Measurements from ENCODE around the gene FCMR.
"Not testable (repeated sequence)": the region's sequence is repeated elsewhere in the genome, so short reads cannot be mapped to it uniquely, and the experiment has no call there.

Gene FCMR

GRCh38 chr1:206949641-206950040 is 27.9 kb upstream of the FCMR start:
- no peak for DNase-seq (ENCODE audit: low read depth in 2 of 2)

GRCh38 chr1:206949208-206949607 is 27.5 kb upstream of the FCMR start:
- DNase-seq (ENCODE audit: low read depth in 2 of 2): no peak

GRCh38 chr1:206947255-206947654 is 25.5 kb upstream of the FCMR start:
- no peak for DNase-seq (ENCODE audit: low read depth in 2 of 2)

GRCh38 chr1:206946261-206946660 is 24.5 kb upstream of the FCMR start, which contains the start of gene PIGR:
TSS of gene PIGR (minus strand) at chr1:206946466. CDS start at chr1:206940531, 5,935 bp downstream.
- no peak for DNase-seq (ENCODE audit: low read depth in 2 of 2)

- no peak for DNase-seq (ENCODE audit: low read depth in 2 of 2)
Observed at GRCh38 chr1:206945779-206946178, 24.0 kb upstream of the FCMR start.

DNA sequence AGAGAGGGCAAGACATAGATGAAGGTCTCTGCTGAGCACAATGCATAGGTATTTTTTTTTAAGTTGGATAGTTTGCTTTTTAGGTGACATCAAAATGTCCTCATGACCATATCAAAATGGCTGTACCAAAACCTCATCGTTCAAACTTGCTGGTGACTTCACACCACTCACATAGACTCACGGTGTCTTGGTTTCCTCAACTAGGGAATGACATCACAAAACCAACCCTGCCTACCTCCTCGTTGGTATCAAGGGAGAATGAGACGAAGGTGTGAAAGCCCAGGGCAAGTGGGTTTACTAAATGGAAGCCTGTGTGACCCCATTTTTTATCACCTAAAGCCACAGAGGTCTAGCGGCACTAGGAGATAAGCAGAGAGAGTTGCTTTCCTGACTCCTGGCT is 23.0 kb upstream of the FCMR start:
- no peak for DNase-seq (ENCODE audit: low read depth in 2 of 2)

GRCh38 chr1:206941766-206942418 is 20.2 kb upstream of the FCMR start:
- DNase-seq (ENCODE audit: low read depth in 2 of 2): no peak

GRCh38 chr1:206940588-206940936 is 18.8 kb upstream of the FCMR start:
- no peak for DNase-seq (ENCODE audit: low read depth in 2 of 2)

DNA sequence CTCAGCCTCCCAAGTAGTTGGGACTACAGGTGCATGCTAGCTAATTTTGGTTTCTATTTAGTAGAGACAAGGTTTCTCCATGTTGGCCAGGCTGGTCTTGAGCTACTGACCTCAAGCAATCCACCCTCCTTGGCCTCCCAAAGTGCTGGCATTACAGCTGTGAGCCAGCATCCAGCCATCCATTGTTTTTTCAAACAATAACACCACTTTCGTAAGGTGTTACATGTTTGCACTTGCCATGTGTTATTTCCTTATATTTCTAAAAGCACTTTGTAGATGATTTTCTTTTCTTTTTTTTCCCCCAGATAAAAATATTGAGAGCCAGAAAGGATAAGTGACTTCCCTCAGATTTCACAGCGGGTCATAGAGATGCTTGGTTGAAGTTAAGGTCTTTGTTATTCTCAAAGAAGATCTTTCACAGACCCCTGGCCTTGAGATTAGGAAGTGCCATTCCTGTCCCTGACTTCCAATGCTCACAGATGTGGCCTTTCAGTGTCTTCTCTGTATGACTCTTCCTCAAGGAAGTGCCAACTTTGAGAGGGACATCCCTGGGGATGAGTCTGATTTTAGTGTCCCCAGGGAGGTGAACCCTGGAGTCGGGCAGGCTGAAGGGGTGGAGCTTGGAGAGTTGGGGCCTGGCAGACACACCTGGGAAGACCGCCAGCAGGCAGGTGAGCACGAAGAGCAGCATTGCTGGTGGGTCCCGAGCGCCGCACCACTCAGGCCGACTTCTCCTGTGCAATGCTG is 18.3 kb upstream of the FCMR start:
- no peak for DNase-seq (ENCODE audit: low read depth in 2 of 2)

GRCh38 chr1:206939131-206939530 is 17.4 kb upstream of the FCMR start:
- no peak for DNase-seq (ENCODE audit: low read depth in 2 of 2)

- DNase-seq (ENCODE audit: low read depth in 2 of 2): no peak
Observed at GRCh38 chr1:206937425-206937824, 15.7 kb upstream of the FCMR start.

- DNase-seq (ENCODE audit: low read depth in 2 of 2): no peak
Observed at GRCh38 chr1:206935491-206936067, 13.8 kb upstream of the FCMR start.

DNA sequence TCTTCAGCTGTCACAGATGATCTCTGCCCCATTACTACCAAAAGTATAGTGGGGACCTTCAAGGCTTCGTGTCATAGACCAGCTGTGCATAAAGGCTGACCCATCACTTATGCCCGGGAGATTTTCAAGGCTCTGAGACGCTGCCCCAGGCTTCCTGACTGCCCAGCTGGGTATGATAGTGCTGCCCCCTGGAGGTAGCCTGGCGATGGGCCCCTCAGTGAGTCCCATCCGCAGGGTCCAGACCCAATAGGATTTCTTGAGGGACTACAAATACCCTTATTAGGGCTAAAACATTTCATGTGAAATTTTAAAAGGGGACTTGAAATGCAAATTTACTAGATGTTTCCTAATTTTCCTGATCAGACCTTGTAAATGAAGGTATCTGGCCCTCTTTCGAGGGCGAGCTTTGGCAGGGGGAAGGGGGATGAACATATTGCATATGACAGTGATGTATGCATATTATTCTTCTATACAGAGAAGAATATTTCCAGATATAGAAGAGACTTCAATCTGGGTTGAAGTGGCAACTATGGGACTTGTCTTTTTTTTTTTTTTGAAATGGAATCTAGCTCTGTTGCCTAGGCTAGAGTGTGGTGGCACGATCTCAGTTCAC is 11.7 kb upstream of the FCMR start:
- DNase-seq (ENCODE audit: low read depth in 2 of 2): peak; percentile 47 to 55

- no peak for DNase-seq (ENCODE audit: low read depth in 2 of 2)
Observed at GRCh38 chr1:206932177-206932576, 10.4 kb upstream of the FCMR start.

- DNase-seq (ENCODE audit: low read depth in 2 of 2): no peak
Observed at GRCh38 chr1:206931709-206932108, 10.0 kb upstream of the FCMR start.

DNA sequence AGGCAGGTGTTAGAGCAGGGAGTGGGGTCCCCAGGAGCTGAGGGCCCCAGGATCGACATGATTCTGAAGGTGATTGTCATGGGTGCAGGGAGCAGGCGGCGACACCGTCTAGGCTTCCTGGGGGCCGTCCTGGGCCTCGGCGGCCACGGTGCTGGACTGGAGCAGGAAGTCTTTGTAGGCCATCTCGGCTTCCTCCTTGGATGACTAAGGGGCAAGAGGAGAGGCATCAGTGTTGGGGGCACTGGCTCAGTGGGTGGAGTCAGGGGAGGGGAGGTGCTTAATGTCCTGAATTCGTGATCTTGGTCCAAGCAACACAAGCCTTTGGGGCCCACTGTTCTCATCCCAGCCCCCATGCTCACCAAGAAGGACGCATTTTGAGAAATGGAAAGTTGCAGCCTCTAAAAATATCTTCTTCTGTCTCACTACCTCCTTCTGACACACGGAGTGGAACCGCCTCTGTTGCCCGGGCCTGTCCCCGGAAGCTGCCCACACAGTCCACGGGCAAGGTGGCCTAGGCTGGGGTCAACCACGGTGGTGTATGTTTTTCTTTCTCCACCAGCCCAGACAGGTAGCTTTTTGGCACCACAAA is 8.6 kb upstream of the FCMR start:
- DNase-seq (ENCODE audit: low read depth in 2 of 2): no peak

DNA sequence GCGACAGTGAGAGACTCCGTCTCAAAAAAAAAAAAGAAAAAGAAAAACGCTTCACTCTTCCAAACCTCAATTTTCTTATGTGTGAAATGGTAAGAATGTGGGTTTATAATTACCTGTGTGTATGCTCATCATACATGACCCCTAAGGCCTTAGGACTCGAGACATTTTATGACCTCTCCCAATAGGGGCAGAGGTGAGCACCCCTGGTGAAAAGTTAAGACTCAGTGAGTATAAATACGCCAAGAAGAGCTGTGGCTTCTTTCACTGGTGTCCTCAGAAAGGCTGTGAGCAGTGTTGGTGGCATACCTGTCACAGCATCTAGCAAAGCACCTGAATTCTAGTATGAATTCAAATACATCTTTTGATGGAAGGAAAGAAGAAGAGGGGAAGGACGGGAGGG is 7.8 kb upstream of the FCMR start:
- DNase-seq (ENCODE audit: low read depth in 2 of 2): no peak

- no peak for DNase-seq (ENCODE audit: low read depth in 2 of 2)
Observed at GRCh38 chr1:206926286-206926685, 4.5 kb upstream of the FCMR start.

- peak in 1 of 2 donors; percentile 46 for DNase-seq (ENCODE audit: low read depth in 2 of 2)
Observed at GRCh38 chr1:206925106-206925736, 3.5 kb upstream of the FCMR start.

GRCh38 chr1:206924592-206925105 is 2.9 kb upstream of the FCMR start:
- no peak for DNase-seq (ENCODE audit: low read depth in 2 of 2)

DNA sequence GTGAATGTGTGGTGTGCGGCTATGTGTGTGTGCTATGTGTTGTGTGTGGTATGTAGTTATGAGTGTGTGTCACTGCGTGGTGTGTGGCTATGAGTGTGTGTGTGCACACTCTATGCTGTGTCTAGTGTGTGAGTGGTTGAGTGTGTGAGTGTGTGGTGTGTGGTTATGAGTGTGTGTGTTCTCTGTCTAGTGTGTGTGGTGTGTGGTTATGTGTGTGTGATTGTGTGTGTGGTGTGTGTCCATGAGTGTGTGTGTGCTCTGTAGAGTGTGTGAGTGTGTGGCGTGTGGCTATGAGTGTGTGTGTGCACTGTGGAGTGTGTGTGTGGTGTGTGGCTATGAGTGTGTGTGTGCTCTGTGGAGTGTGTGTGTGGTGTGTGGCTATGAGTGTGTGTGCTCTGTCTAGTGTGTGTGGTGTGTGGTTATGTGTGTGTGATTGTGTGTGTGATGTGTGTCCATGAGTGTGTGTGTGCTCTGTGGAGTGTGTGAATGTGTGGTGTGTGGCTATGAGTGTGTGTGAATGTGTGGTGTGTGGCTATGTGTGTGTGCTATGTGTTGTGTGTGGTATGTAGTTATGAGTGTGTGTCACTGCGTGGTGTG is 2.3 kb upstream of the FCMR start:
- DNase-seq (ENCODE audit: low read depth in 2 of 2): not testable (repeated sequence)

Data from stimulated activated CD8-positive, alpha-beta memory T cell treated with anti-CD3 and anti-CD28 coated beads, Interleukin-2, amount 100 ng/mL, for 1 hour (primary cell).